Inferior parietal cortex (tissue), 1 donor: ENCODE results near the gene WDR83.
A peak's percentile ranks its signal among the peaks of the same experiment; 100 is the strongest.

Source experiments
- DNase-seq: peaks from one replicate; pipeline ENCODE4 v3.0.0-alpha.2; 2016; ENCODE audit errors: extremely low spot score

WDR83 gene

DNA sequence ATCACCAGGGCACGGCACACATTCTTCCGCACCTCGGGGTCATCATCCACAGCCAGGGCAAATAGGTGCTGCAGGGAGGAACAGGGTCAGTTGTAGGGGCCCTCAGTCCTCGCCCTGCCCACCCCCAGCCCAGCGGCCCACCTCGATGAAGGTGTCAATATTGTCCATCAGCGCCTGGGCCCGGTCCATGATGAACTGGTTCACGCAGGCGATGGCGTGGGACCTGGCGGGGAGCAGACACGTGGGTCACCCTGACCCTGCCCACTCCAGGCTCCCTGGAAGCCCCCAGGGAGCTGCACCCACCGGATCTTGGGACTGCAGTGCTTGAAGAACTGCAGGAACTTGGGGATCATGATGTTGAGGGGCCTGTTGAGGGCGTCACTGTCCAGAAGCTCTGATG is 48.5 kb downstream of the WDR83 start:
- no peak for DNase-seq

DNA sequence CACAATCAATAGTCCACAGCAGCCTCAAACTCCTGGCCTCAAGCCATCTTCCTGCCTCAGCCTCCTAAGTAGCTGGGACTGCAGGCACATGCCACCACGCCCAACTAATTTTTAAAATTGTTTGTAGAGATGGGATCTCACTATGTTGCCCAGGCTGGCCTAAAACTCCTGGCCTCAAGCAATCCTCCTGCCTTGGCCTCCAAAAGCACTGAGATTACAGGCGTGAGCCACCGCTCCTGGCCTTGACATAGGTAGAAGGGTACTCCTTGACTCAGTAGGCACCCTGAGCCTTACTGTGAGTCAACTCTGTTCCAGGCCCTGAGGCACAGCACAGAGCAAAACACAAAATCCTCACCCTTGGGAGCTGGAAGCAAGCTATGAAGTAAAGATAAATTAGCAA is 49.3 kb downstream of the WDR83 start:
- no peak for DNase-seq

DNA sequence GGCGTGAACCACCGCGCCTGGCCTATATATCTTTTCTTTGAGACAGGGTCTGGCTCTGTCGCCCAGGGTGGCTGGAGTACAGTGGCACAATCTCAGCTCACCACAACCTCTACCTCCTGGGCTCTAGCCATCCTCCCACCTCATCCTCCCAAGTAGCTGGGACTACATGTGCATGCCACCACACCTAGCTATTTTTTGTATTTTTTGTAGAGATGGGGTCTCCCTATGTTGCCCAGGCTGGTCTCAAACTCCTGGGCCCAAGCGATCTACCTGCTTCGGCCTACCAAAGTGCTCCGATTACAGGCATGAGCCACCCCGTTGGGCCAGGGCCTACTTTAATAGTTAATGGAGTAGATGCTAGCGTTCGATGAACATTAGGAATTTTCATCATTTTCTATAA is 53.7 kb downstream of the WDR83 start:
- DNase-seq: no peak

DNA sequence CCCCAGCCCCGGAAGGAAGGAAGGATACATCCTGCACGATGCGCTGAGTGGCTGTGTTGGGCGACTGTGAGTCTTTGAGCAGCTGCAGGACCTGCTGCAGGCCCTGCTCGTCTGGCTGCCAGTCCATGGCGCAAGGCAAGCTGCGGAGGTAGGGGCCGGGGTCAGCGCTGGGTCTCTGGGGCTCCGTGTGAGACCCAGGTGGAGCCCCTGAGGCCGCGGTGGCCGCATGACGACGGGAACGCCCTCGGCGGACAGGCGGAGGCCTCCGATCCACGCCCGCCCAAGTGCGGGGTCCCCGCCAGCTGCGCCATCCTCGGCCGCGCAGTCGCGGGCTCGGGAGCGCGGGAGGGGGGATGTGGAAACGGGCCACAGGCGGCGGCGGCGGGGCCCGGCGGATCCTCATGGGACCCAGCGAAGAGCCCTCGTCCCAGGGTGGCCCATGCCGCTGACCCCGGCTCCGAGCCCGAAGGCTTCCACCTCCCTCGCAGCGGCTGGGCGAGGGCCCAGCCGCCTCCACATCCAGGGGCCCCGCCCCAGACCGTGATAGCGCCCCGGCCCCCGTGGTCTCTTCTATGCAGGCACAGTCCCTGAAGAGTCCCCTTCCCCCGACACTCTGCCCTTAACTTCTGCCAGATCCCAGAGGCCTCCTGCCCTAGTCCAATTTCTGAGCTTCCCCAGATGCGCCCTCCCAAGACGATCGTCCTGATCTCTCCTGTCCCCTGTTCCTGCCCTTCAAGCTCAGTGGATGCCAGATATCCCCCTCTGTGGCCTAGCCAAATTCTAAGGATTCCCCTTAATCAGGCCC is 54.4 kb downstream of the WDR83 start:
- peak; percentile 13 for DNase-seq

DNA sequence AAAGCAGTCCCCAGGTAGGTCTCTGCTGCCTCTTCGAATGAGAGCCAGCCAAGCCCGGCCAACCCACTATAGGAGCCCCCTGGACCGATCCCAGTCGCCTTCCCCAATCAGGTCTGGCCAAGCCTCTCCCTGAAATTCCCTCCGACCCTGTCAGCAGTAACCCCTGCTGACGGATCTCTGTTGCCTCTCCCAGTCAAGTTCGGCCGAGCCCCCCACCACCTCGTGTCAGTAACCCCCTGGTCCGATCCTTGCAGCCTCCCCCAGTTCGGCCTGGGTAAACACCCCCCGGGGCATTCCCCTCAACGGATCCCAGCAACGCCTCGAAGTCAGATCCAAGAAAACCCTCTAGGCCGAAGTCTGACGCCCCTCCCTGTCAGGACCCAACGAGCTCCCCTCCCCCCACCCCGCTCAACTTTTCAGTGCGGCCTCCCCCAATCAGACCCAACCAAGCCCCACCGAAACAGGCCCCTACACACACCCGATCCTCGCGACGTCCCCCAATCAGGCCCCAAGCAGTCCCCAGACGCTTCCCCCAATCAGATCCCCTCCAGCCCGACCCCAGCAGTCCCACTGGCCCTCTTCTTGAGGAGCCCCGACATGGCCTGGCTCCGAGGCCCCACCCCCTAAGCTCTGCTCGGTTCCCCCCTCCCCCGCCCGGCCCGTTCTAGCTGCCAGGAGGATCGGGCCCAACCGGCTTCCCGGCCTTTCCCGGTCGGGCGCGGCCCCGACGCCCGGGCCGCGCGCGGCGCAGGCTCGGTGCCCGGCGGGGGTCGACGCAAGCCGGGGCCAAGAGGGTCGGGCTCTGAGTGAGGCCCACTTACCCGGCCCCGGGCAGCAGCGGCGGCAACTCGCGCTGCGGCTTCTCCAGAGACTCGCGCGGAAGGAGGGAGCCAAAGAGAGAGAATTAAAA is 55.3 kb downstream of the WDR83 start:
- peak; percentile 4 for DNase-seq

DNA sequence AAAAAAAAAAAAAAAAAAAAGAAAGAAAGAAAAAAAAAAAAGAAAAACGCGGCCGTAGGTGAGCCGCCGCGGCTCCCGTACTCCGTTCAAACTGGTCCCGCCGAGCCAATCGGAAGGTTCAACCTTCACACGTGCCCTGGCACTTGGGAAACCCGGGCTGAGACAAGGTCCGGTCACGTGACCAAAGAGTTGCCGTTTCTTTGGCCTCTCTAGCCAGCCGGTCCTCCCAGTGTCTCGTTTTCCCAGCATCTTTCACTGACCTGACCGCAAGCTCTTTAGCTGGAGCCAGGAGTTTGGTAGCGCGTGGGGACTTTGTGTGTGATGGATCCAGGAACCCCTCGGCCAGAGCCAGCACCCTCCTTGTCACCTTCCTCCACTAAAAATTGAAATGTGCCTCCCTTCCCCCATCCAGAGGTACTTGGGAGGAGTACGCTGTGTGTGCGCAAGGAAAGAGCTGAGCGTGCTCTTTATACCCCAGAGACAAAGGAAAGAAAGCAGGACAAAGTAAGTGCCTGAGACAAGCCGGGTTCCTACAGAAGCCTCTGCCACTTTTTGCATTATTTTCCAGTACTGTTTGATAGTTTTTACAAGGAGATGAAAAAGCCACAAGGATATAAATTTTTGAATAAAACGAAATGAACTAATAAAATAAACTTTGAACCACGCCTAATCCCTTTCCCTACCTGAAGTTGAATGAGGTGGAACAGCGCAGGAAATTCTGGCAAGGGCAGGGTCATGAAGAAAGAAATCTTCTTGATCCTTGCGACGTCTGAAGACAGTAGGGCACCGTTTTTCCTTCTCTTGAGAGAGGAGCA is 56.2 kb downstream of the WDR83 start:
- DNase-seq: peak; percentile 100

DNA sequence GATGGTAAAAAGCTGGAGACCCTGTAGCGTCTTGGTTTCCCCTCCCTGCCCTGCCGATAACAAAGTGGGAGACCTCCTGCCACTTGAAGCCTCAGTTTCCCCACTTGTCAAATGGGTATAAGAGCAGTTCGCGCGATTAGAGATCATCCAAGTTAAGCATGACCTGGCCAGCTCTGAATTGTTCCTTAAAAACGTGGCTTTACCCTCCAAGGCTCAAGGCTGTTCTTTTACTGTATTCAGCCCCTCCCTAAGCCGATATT is 56.7 kb downstream of the WDR83 start:
- no peak for DNase-seq

DNA sequence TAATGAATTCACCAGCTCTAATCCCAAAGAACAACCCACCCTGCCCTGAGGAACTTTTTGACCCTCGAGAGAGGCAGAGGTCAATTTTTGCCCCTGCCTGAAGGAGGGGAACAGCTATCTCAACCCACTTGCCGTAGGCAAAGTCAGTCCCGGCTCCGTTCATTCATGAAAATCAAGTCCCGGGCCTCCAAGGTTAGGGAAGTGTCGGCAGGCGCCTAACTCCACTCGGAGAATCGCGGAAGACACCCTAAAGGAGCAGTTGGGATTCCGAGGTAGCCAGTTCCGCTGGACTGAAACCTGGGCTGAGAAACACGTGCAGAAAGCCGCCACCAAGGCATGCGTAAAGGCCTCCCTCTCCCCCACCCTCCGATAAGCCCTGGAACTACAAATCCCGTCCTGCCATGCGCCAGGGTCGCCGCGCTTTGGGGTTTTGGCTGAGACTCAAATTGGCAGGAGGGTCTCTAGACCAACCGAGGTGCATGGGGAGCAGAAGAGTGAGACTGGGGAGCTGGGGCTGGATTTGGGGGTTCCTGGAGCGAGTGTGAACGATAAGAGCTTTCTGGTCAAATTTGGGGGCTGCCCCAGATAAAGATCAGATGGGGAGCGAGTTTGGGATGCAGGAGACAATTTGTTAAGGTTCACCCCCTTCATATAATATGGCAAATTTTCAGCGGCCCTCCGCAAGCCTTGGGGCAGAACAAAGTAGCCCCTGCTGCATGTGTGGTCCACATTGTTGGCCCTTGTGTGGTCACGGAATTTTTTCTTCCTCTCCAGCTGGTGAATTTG is 57.2 kb downstream of the WDR83 start, which contains the start of gene TNPO2:
TNPO2 (minus strand) TSS at position 292 of the 786 bp plus-strand sequence. CDS start 2,955 bp downstream, outside the sequence.
- DNase-seq: peak; percentile 68
